Gastrocnemius medialis (tissue), 4 donors: ENCODE results near the gene CCDC92.

ENCODE experiments used
- CTCF ChIP-seq, 5 experiments: fragments of 450-650 bp in 3 of 5; fragments of 200-600 bp in 2 of 5; sonication (generic) in 2 of 5; IDR thresholded peaks in 4 of 5; conservative IDR thresholded peaks in 1 of 5; 1 replicate in 4 of 5; 2 replicates in 1 of 5; pipeline ENCODE4 v1.5.1; 2016 to 2019; ENCODE audit warnings: antibody characterized with exemption in 5 of 5, mild to moderate bottlenecking in 3 of 5, moderate library complexity in 3 of 5
- POLR2A ChIP-seq, 2 donors: fragments of 450-650 bp; IDR thresholded peaks; one replicate each; pipeline ENCODE4 v1.6.1; 2017; ENCODE audit warnings: antibody characterized with exemption in 2 of 2, mild to moderate bottlenecking in 2 of 2, moderate library complexity in 2 of 2

GRCh38 chr12:123896767-123897166 is 75.9 kb downstream of the CCDC92 start:
- TF ChIP-seq CTCF (IDR thresholded peaks at IDR 0.05 in 4 of 5, conservative IDR thresholded peaks at IDR 0.05 in 1 of 5): no peak
- no peak for TF ChIP-seq POLR2A (IDR thresholded peaks at IDR 0.05)
